ENCODE results near the gene SEMA5A. TPM values are rescaled to one million over a fixed set of nuclear protein-coding genes. Genes with fewer than 3 reads are reported as not detected.

The SEMA5A gene
- total and polyA plus RNA-seq, 2 donors, result 1.2 to 2.5 TPM

- H3K27me3 ChIP-seq (ENCODE audit: control insufficient read depth in 2 of 2, insufficient read depth in 1 of 2, low read length in 1 of 2), result no peaks in the 10 kb centered on the region
- H3K4me3 ChIP-seq (ENCODE audit: low read length in 2 of 2), result no peak overlapping the region
- no peaks in the 10 kb centered on the region for H3K9me3 ChIP-seq (ENCODE audit: control insufficient read depth in 2 of 2, insufficient read depth in 1 of 2, low read length in 1 of 2)
- 72% methylated on average over 5 of the region's 5 CpGs for WGBS
- no peak for DNase-seq (ENCODE audit: low read depth in 6 of 9, low spot score in 9 of 9)
- H3K36me3 ChIP-seq (ENCODE audit: control insufficient read depth in 2 of 2, insufficient read depth in 2 of 2, low read length in 1 of 2), result no peaks in the 10 kb centered on the region
- H3K4me1 ChIP-seq (ENCODE audit: control insufficient read depth in 2 of 2, insufficient read depth in 2 of 2, low read length in 2 of 2), result no peaks in the 10 kb centered on the region
- no peak overlapping the region for H3K27ac ChIP-seq (ENCODE audit: low read depth in 1 of 2, low read length in 1 of 2)
Observed at GRCh38 chr5:9140711-9141110, 405.2 kb downstream of the SEMA5A start.

GRCh38 chr5:9140202-9140601 lies 405.7 kb downstream of the SEMA5A start:
- Histone ChIP-seq H3K27ac (ENCODE audit: low read depth in 1 of 2, low read length in 1 of 2) (no peak overlapping the region), H3K9me3 (ENCODE audit: control insufficient read depth in 2 of 2, insufficient read depth in 1 of 2, low read length in 1 of 2) (no peaks in the 10 kb centered on the region), H3K4me3 (ENCODE audit: low read length in 2 of 2) (no peak overlapping the region), H3K27me3 (ENCODE audit: control insufficient read depth in 2 of 2, insufficient read depth in 1 of 2, low read length in 1 of 2) (no peaks in the 10 kb centered on the region), H3K4me1 (ENCODE audit: control insufficient read depth in 2 of 2, insufficient read depth in 2 of 2, low read length in 2 of 2) (no peaks in the 10 kb centered on the region), H3K36me3 (ENCODE audit: control insufficient read depth in 2 of 2, insufficient read depth in 2 of 2, low read length in 1 of 2) (no peaks in the 10 kb centered on the region)
- 84% methylated on average over 4 of the region's 4 CpGs for WGBS
- no peak for DNase-seq (ENCODE audit: low read depth in 6 of 9, low spot score in 9 of 9)

GRCh38 chr5:9139344-9139743 lies 406.5 kb downstream of the SEMA5A start:
- Histone ChIP-seq H3K4me1 (ENCODE audit: control insufficient read depth in 2 of 2, insufficient read depth in 2 of 2, low read length in 2 of 2) (no peaks in the 10 kb centered on the region), H3K4me3 (ENCODE audit: low read length in 2 of 2) (no peak overlapping the region), H3K9me3 (ENCODE audit: control insufficient read depth in 2 of 2, insufficient read depth in 1 of 2, low read length in 1 of 2) (no peaks in the 10 kb centered on the region), H3K36me3 (ENCODE audit: control insufficient read depth in 2 of 2, insufficient read depth in 2 of 2, low read length in 1 of 2) (no peaks in the 10 kb centered on the region), H3K27ac (ENCODE audit: low read depth in 1 of 2, low read length in 1 of 2) (no peak overlapping the region), H3K27me3 (ENCODE audit: control insufficient read depth in 2 of 2, insufficient read depth in 1 of 2, low read length in 1 of 2) (no peaks in the 10 kb centered on the region)
- no peak for DNase-seq (ENCODE audit: low read depth in 6 of 9, low spot score in 9 of 9)

GRCh38 chr5:9128136-9128535 lies 417.7 kb downstream of the SEMA5A start:
- H3K4me3 ChIP-seq (ENCODE audit: low read length in 2 of 2), result no peak overlapping the region
- DNase-seq (ENCODE audit: low read depth in 6 of 9, low spot score in 9 of 9), result no peak
- 92% methylated on average over 2 of the region's 2 CpGs for WGBS
- no peaks in the 10 kb centered on the region for H3K27me3 ChIP-seq (ENCODE audit: control insufficient read depth in 2 of 2, insufficient read depth in 1 of 2, low read length in 1 of 2)
- no peaks in the 10 kb centered on the region for H3K36me3 ChIP-seq (ENCODE audit: control insufficient read depth in 2 of 2, insufficient read depth in 2 of 2, low read length in 1 of 2)
- H3K9me3 ChIP-seq (ENCODE audit: control insufficient read depth in 2 of 2, insufficient read depth in 1 of 2, low read length in 1 of 2), result no peaks in the 10 kb centered on the region
- H3K27ac ChIP-seq (ENCODE audit: low read depth in 1 of 2, low read length in 1 of 2), result no peak overlapping the region
- H3K4me1 ChIP-seq (ENCODE audit: control insufficient read depth in 2 of 2, insufficient read depth in 2 of 2, low read length in 2 of 2), result no peaks in the 10 kb centered on the region

- Histone ChIP-seq H3K9me3 (ENCODE audit: control insufficient read depth in 2 of 2, insufficient read depth in 1 of 2, low read length in 1 of 2) (no peaks in the 10 kb centered on the region), H3K4me3 (ENCODE audit: low read length in 2 of 2) (no peak overlapping the region), H3K4me1 (ENCODE audit: control insufficient read depth in 2 of 2, insufficient read depth in 2 of 2, low read length in 2 of 2) (no peaks in the 10 kb centered on the region), H3K27me3 (ENCODE audit: control insufficient read depth in 2 of 2, insufficient read depth in 1 of 2, low read length in 1 of 2) (no peaks in the 10 kb centered on the region), H3K36me3 (ENCODE audit: control insufficient read depth in 2 of 2, insufficient read depth in 2 of 2, low read length in 1 of 2) (no peaks in the 10 kb centered on the region), H3K27ac (ENCODE audit: low read depth in 1 of 2, low read length in 1 of 2) (no peak overlapping the region)
- no peak for DNase-seq (ENCODE audit: low read depth in 6 of 9, low spot score in 9 of 9)
- 79% methylated on average over 2 of the region's 2 CpGs for WGBS
Observed at GRCh38 chr5:9126490-9126889, 419.4 kb downstream of the SEMA5A start.

- no peak overlapping the region for H3K4me3 ChIP-seq (ENCODE audit: low read length in 2 of 2)
Observed at GRCh38 chr5:9125852-9126251, 420.0 kb downstream of the SEMA5A start.

GRCh38 chr5:9124838-9125237 lies 421.0 kb downstream of the SEMA5A start:
- 97% methylated on average over 6 of the region's 6 CpGs for WGBS
- H3K4me3 ChIP-seq (ENCODE audit: low read length in 2 of 2), result no peak overlapping the region
- no peaks in the 10 kb centered on the region for H3K4me1 ChIP-seq (ENCODE audit: control insufficient read depth in 2 of 2, insufficient read depth in 2 of 2, low read length in 2 of 2)
- DNase-seq (ENCODE audit: low read depth in 6 of 9, low spot score in 9 of 9), result no peak
- no peaks in the 10 kb centered on the region for H3K9me3 ChIP-seq (ENCODE audit: control insufficient read depth in 2 of 2, insufficient read depth in 1 of 2, low read length in 1 of 2)
- H3K27ac ChIP-seq (ENCODE audit: low read depth in 1 of 2, low read length in 1 of 2), result no peak overlapping the region
- no peaks in the 10 kb centered on the region for H3K27me3 ChIP-seq (ENCODE audit: control insufficient read depth in 2 of 2, insufficient read depth in 1 of 2, low read length in 1 of 2)
- H3K36me3 ChIP-seq (ENCODE audit: control insufficient read depth in 2 of 2, insufficient read depth in 2 of 2, low read length in 1 of 2), result no peaks in the 10 kb centered on the region

More at GRCh38 chr5:9125852-9126251, 420.0 kb downstream of the SEMA5A start:
- no peaks in the 10 kb centered on the region for H3K36me3 ChIP-seq (ENCODE audit: control insufficient read depth in 2 of 2, insufficient read depth in 2 of 2, low read length in 1 of 2)
- H3K27me3 ChIP-seq (ENCODE audit: control insufficient read depth in 2 of 2, insufficient read depth in 1 of 2, low read length in 1 of 2), result no peaks in the 10 kb centered on the region
- no peaks in the 10 kb centered on the region for H3K9me3 ChIP-seq (ENCODE audit: control insufficient read depth in 2 of 2, insufficient read depth in 1 of 2, low read length in 1 of 2)
- DNase-seq (ENCODE audit: low read depth in 6 of 9, low spot score in 9 of 9), result no peak
- no peak overlapping the region for H3K27ac ChIP-seq (ENCODE audit: low read depth in 1 of 2, low read length in 1 of 2)
- no peaks in the 10 kb centered on the region for H3K4me1 ChIP-seq (ENCODE audit: control insufficient read depth in 2 of 2, insufficient read depth in 2 of 2, low read length in 2 of 2)
- WGBS, result 87% methylated on average over 3 of the region's 3 CpGs

GRCh38 chr5:9124071-9124470 lies 421.8 kb downstream of the SEMA5A start:
- 85% methylated on average over 3 of the region's 3 CpGs for WGBS
- H3K9me3 ChIP-seq (ENCODE audit: control insufficient read depth in 2 of 2, insufficient read depth in 1 of 2, low read length in 1 of 2), result no peaks in the 10 kb centered on the region
- no peak overlapping the region for H3K4me3 ChIP-seq (ENCODE audit: low read length in 2 of 2)
- no peak overlapping the region for H3K27ac ChIP-seq (ENCODE audit: low read depth in 1 of 2, low read length in 1 of 2)
- H3K4me1 ChIP-seq (ENCODE audit: control insufficient read depth in 2 of 2, insufficient read depth in 2 of 2, low read length in 2 of 2), result no peaks in the 10 kb centered on the region
- no peak for DNase-seq (ENCODE audit: low read depth in 6 of 9, low spot score in 9 of 9)
- no peaks in the 10 kb centered on the region for H3K36me3 ChIP-seq (ENCODE audit: control insufficient read depth in 2 of 2, insufficient read depth in 2 of 2, low read length in 1 of 2)
- H3K27me3 ChIP-seq (ENCODE audit: control insufficient read depth in 2 of 2, insufficient read depth in 1 of 2, low read length in 1 of 2), result no peaks in the 10 kb centered on the region

- Histone ChIP-seq H3K36me3 (ENCODE audit: control insufficient read depth in 2 of 2, insufficient read depth in 2 of 2, low read length in 1 of 2) (no peaks in the 10 kb centered on the region), H3K27ac (ENCODE audit: low read depth in 1 of 2, low read length in 1 of 2) (no peak overlapping the region), H3K4me1 (ENCODE audit: control insufficient read depth in 2 of 2, insufficient read depth in 2 of 2, low read length in 2 of 2) (no peaks in the 10 kb centered on the region), H3K4me3 (ENCODE audit: low read length in 2 of 2) (no peak overlapping the region), H3K9me3 (ENCODE audit: control insufficient read depth in 2 of 2, insufficient read depth in 1 of 2, low read length in 1 of 2) (no peaks in the 10 kb centered on the region), H3K27me3 (ENCODE audit: control insufficient read depth in 2 of 2, insufficient read depth in 1 of 2, low read length in 1 of 2) (no peaks in the 10 kb centered on the region)
- 96% methylated on average over 16 of the region's 16 CpGs for WGBS
- DNase-seq (ENCODE audit: low read depth in 6 of 9, low spot score in 9 of 9), result no peak
Observed at GRCh38 chr5:9122528-9122927, 423.3 kb downstream of the SEMA5A start.

- 47% methylated on average over 1 of the region's 1 CpG for WGBS
- no peaks in the 10 kb centered on the region for H3K9me3 ChIP-seq (ENCODE audit: control insufficient read depth in 2 of 2, insufficient read depth in 1 of 2, low read length in 1 of 2)
- no peaks in the 10 kb centered on the region for H3K4me1 ChIP-seq (ENCODE audit: control insufficient read depth in 2 of 2, insufficient read depth in 2 of 2, low read length in 2 of 2)
- H3K27ac ChIP-seq (ENCODE audit: low read depth in 1 of 2, low read length in 1 of 2), result no peak overlapping the region
- H3K36me3 ChIP-seq (ENCODE audit: control insufficient read depth in 2 of 2, insufficient read depth in 2 of 2, low read length in 1 of 2), result no peaks in the 10 kb centered on the region
- no peak overlapping the region for H3K4me3 ChIP-seq (ENCODE audit: low read length in 2 of 2)
- no peak for DNase-seq (ENCODE audit: low read depth in 6 of 9, low spot score in 9 of 9)
- H3K27me3 ChIP-seq (ENCODE audit: control insufficient read depth in 2 of 2, insufficient read depth in 1 of 2, low read length in 1 of 2), result no peaks in the 10 kb centered on the region
Observed at GRCh38 chr5:9121597-9121996, 424.3 kb downstream of the SEMA5A start.

Data from thymus (tissue), 11 donors.